Right lobe of liver (tissue), 4 donors: ENCODE measurements around the gene NT5DC3.

Experiments used
- POLR2A ChIP-seq: fragments of 450-650 bp; IDR thresholded peaks from one replicate; pipeline ENCODE4 v1.6.1; 2017; ENCODE audit warnings: antibody characterized with exemption, mild to moderate bottlenecking
- TF ChIP-seq, protein P1 (sequence below), 4 donors: fragments of 200-600 bp in 3 of 4; fragments of 450-650 bp in 1 of 4; IDR thresholded peaks; one replicate each; pipeline versions ENCODE4 v1.5.1 to v1.8.0; 2016 to 2022; ENCODE audit warnings: antibody characterized with exemption in 4 of 4, mild to moderate bottlenecking in 2 of 4
- donor health status: DM: no; HTN: no; CAD: no.
- donor health status: DM: no; HTN: no; CAD: no.
- donor health status: DM: no; HTN: yes; CAD: no.

DNA sequence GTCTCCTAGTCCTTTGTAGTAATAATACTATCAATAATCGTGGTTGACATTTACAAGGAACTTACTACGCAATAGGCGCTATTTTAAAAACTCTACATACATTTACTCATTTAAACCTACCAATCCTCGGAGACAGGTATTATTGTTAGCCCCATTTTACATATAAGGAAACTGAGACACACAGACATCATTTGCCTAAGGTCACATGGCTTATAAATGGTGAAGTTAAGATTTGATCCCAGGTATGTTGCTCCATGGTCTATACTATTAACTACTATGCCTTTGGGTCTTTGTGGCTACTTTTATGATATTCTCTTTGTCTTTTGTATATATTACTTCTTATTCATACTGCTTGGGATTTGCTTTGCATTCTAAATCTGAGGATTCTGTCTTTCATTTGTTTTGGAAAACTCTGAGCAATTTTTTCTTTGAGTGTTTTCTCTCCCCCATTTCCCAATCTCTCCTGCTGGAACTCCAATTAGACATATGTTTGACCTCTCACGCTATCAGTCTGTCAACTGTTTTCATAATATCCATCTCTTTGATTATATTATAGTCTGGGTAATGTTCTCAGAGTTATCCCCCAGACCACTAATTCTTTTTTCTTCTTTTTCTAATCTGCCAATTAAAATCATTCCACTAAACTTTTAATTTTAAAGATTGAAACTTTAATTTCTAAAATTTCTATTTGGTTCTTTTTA lies 10.9 kb downstream of the NT5DC3 start:
- no peak for TF ChIP-seq POLR2A
- TF ChIP-seq, protein P1, sequence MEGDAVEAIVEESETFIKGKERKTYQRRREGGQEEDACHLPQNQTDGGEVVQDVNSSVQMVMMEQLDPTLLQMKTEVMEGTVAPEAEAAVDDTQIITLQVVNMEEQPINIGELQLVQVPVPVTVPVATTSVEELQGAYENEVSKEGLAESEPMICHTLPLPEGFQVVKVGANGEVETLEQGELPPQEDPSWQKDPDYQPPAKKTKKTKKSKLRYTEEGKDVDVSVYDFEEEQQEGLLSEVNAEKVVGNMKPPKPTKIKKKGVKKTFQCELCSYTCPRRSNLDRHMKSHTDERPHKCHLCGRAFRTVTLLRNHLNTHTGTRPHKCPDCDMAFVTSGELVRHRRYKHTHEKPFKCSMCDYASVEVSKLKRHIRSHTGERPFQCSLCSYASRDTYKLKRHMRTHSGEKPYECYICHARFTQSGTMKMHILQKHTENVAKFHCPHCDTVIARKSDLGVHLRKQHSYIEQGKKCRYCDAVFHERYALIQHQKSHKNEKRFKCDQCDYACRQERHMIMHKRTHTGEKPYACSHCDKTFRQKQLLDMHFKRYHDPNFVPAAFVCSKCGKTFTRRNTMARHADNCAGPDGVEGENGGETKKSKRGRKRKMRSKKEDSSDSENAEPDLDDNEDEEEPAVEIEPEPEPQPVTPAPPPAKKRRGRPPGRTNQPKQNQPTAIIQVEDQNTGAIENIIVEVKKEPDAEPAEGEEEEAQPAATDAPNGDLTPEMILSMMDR (IDR thresholded peaks at IDR 0.05) = no peak
